Renal cortex interstitium (tissue), 11 donors: ENCODE measurements around the gene PYROXD2. TPM values are rescaled to one million over a fixed set of nuclear protein-coding genes. Genes with fewer than 3 reads are reported as not detected.

Source experiments
- DNase-seq, 11 donors: peaks; one replicate each; pipeline ENCODE4 v3.0.0-alpha.2; 2013; ENCODE audit warnings: low read depth in 9 of 11, low spot score in 4 of 11; ENCODE audit errors: extremely low read depth in 1 of 11
- polyA plus RNA-seq, 3 donors: library from polyadenylated mRNA; unstranded; fragments of 120-200 nt; gene quantifications; one replicate each; pipeline ENCODE4 v1.2.1, GENCODE V29; 2013; ENCODE audit not compliant: insufficient read length in 3 of 3

Gene PYROXD2
- polyA plus RNA-seq, 3 donors, result 24.4 to 33.0 (median 25.6) TPM

GRCh38 chr10:98419469-98420261 is 4.7 kb upstream of the PYROXD2 start:
- no peak for DNase-seq

GRCh38 chr10:98418665-98419468 is 3.9 kb upstream of the PYROXD2 start:
- no peak for DNase-seq

- DNase-seq, result no peak
Measured at GRCh38 chr10:98417973-98418664, 3.1 kb upstream of the PYROXD2 start.

- no peak for DNase-seq
Measured at GRCh38 chr10:98417481-98417959, 2.5 kb upstream of the PYROXD2 start.

- DNase-seq, result no peak
Measured at GRCh38 chr10:98416606-98417388, 1.8 kb upstream of the PYROXD2 start.

GRCh38 chr10:98415731-98416119 is 743 bp upstream of the PYROXD2 start:
- no peak for DNase-seq

- DNase-seq, result no peak
Measured at GRCh38 chr10:98414578-98414931, 427 bp downstream of the PYROXD2 start.

GRCh38 chr10:98411768-98412167 is 3.2 kb downstream of the PYROXD2 start:
- no peak for DNase-seq

- DNase-seq, result peak in 1 of 11 donors; percentile 33
Measured at GRCh38 chr10:98411166-98411565, 3.8 kb downstream of the PYROXD2 start.

- DNase-seq, result no peak
Measured at GRCh38 chr10:98410759-98411158, 4.2 kb downstream of the PYROXD2 start.

- no peak for DNase-seq
Measured at GRCh38 chr10:98410135-98410743, 4.7 kb downstream of the PYROXD2 start.

GRCh38 chr10:98408799-98409198 is 6.2 kb downstream of the PYROXD2 start:
- no peak for DNase-seq

- DNase-seq, result no peak
Measured at GRCh38 chr10:98407744-98408241, 7.2 kb downstream of the PYROXD2 start.

GRCh38 chr10:98407017-98407743 is 7.8 kb downstream of the PYROXD2 start:
- no peak for DNase-seq

GRCh38 chr10:98405422-98405821 is 9.6 kb downstream of the PYROXD2 start:
- DNase-seq, result no peak

GRCh38 chr10:98404571-98405359 is 10.2 kb downstream of the PYROXD2 start:
- no peak for DNase-seq
